Heart left ventricle (tissue), 13 donors: ENCODE measurements around the gene HNRNPDL.

Experiments used
- CTCF ChIP-seq, 12 donors: fragments of 200-600 bp; sonication (generic) in 4 of 12; IDR thresholded peaks; one replicate each; pipeline versions ENCODE4 v1.5.0 to v1.8.0; 2018 to 2022; ENCODE audit warnings: antibody characterized with exemption in 12 of 12, mild to moderate bottlenecking in 5 of 12
- POLR2A ChIP-seq, 2 donors: fragments of 450-650 bp; IDR thresholded peaks; one replicate each; pipeline ENCODE4 v1.6.1; 2017; ENCODE audit warnings: antibody characterized with exemption in 2 of 2, mild to moderate bottlenecking in 2 of 2, moderate library complexity in 2 of 2
- donor health status: ischemic (EF 13 %, LVEDD 7.1; RV severe dilation, severe dysfunction).
- donor health status: DM: no; HTN: yes; CAD: no.
- donor health status: DM: no; HTN: no; CAD: no.
- donor health status: ischemic (EF 25% LVEDD 6.9; RV normal size, moderate dysfunction).
- donor health status: ischemic (EF 25% LVEDD 5.7; RV mildly dilated, moderate dysfunction).
- donor health status: ischemic (EF 35%, LVEDD 5.7; RV mildly dilated, moderate dysfunction).
- donor health status: nonischemic (EF 11% LVEDD 7.7; RV severe dilation, severe dysfunction).
- donor health status: DM: yes; HTN: yes; CAD: no.
- donor health status: PGD.
- donor health status: ischemic (EF 29% LVEDD 5.4; RV normal size, mild dysfunction).
- donor health status: nonischemic (EF 23%, LVEDD 6.1; RV moderate dilation, normal function).

GRCh38 chr4:82429728-82430192 is 502 bp downstream of the HNRNPDL start:
- peak in 1 of 12 donors; percentile 1 for TF ChIP-seq CTCF (IDR thresholded peaks at IDR 0.05)
- TF ChIP-seq POLR2A (IDR thresholded peaks at IDR 0.05): no peak
